ENCODE measurements around the gene STXBP6. TPM values are rescaled to one million over a fixed set of nuclear protein-coding genes. Genes with fewer than 3 reads are reported as not detected.

STXBP6 gene
- total and polyA plus RNA-seq, 2 donors (not counting 3 experiments of a cell fraction or from before 2014, with no cell fraction given), result 0.06 TPM; not detected in 1

DNA sequence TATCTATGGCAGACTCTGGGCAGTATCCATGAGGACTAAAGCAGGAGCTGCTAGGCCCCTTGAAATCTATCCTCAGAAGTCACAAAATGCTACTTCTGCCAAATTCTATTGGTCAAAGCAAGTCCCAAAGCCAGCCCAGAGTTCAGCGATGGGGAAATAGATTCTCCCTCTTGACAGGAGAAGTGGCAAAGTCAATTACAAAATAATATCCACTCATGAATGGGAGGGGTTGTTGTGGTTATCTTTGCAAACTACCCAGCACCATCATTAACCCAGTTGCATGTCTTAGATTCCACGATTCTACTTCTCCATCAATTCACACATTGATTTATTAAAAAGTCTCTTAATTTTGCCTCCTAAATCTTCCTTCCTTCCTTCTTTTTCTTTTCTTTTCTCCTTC is 30.7 kb upstream of the STXBP6 start:
- Histone ChIP-seq H3K9me3 (replicated peaks; ENCODE audit: control insufficient read depth, insufficient read depth, low read length) (no peaks in the 10 kb centered on the region), H4K20me1 (replicated peaks; ENCODE audit: control insufficient read depth, extremely low read depth, insufficient read depth, low read length) (no peaks in the 10 kb centered on the region), H3K4me2 (ENCODE audit: insufficient read depth, low read length) (no peak overlapping the region), H3K79me2 (ENCODE audit: control insufficient read depth, insufficient read depth, low read length) (no peaks in the 10 kb centered on the region), H3K4me3 (replicated peaks in 1 of 3; ENCODE audit: insufficient read depth in 1 of 3, low read depth in 1 of 3, low read length in 3 of 3) (no peak overlapping the region), H3K36me3 (ENCODE audit: control insufficient read depth in 2 of 2, extremely low read depth in 1 of 2, insufficient read depth in 2 of 2, low read length in 2 of 2) (no peaks in the 10 kb centered on the region), H2AFZ (ENCODE audit: low read depth, low read length) (no peak overlapping the region), H3K4me1 (ENCODE audit: control insufficient read depth, extremely low read depth, insufficient read depth, low read length) (no peaks in the 10 kb centered on the region), H3K27me3 (ENCODE audit: control insufficient read depth in 2 of 2, insufficient read depth in 2 of 2, low read length in 2 of 2) (no peaks in the 10 kb centered on the region), H3K27ac (ENCODE audit: insufficient read depth, low read depth, low read length) (no peak overlapping the region), H3K9ac (replicated peaks; ENCODE audit: extremely low read depth, insufficient read depth, low read length) (no peak overlapping the region), H3K9me1 (replicated peaks; ENCODE audit: control insufficient read depth, extremely low read depth, insufficient read depth, low read length) (no peaks in the 10 kb centered on the region)
- CTCF ChIA-PET, result no interaction called here
- BruUV-seq (replicated peaks), result no TSS peak
- FAIRE-seq (no peak), DNase-seq (ENCODE audit: low read depth, low spot score) (no peak)
- POLR2A ChIA-PET, result no interaction called here
- dilution Hi-C loops (cut with MboI; ENCODE audit: extremely low pct_ligation_motif_present, low sequenced_read_pairs), result no loop called here
- intact Hi-C loops (cut with micrococcal nuclease), result no loop called here
- TF ChIP-seq JUN (IDR thresholded peaks at IDR 0.05; ENCODE audit: borderline replicate concordance, insufficient read depth, insufficient read length, low read depth) (no peak), POLR2AphosphoS5 (IDR thresholded peaks at IDR 0.05; ENCODE audit: insufficient read depth, low read depth, low read length) (no peak), EZH2 (IDR thresholded peaks at IDR 0.05; ENCODE audit: borderline replicate concordance, low read depth, low read length, severe bottlenecking) (no peak)
- TF ChIP-seq, protein P1, sequence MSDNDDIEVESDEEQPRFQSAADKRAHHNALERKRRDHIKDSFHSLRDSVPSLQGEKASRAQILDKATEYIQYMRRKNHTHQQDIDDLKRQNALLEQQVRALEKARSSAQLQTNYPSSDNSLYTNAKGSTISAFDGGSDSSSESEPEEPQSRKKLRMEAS (IDR thresholded peaks at IDR 0.05; ENCODE audit: insufficient read depth, insufficient read length), result no peak

DNA sequence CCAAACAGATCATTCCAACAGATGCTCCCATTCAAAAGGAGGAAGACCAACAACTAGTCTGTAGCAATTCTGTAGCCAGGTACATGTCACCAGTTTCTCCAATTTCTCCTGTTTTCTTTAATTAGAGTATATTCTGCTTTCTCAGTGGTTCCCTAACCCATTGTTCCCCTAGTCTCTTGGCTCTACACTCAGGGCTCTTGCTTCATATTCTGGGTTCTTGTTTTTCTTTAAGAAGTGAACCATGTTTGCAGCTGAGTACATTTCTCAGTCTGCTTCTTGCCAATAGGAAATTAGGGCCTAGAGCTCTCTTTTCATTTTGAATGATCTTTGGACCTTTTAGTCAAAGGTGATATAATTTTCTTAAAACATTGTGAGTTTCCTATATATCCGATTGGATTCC is 29.4 kb upstream of the STXBP6 start:
- H3K9ac ChIP-seq (replicated peaks; ENCODE audit: extremely low read depth, insufficient read depth, low read length), result no peak overlapping the region
- H3K27ac ChIP-seq (ENCODE audit: insufficient read depth, low read depth, low read length), result no peak overlapping the region
- dilution Hi-C loops (cut with MboI; ENCODE audit: extremely low pct_ligation_motif_present, low sequenced_read_pairs), result no loop called here
- no peaks in the 10 kb centered on the region for H3K79me2 ChIP-seq (ENCODE audit: control insufficient read depth, insufficient read depth, low read length)
- ChIA-PET CTCF (no interaction called here), POLR2A (no interaction called here)
- intact Hi-C loops (cut with micrococcal nuclease), result no loop called here
- no peaks in the 10 kb centered on the region for H3K36me3 ChIP-seq (ENCODE audit: control insufficient read depth in 2 of 2, extremely low read depth in 1 of 2, insufficient read depth in 2 of 2, low read length in 2 of 2)
- BruUV-seq (replicated peaks), result no TSS peak
- H3K4me3 ChIP-seq (replicated peaks in 1 of 3; ENCODE audit: insufficient read depth in 1 of 3, low read depth in 1 of 3, low read length in 3 of 3), result no peak overlapping the region
- FAIRE-seq (no peak), DNase-seq (ENCODE audit: low read depth, low spot score) (no peak)
- H4K20me1 ChIP-seq (replicated peaks; ENCODE audit: control insufficient read depth, extremely low read depth, insufficient read depth, low read length), result no peaks in the 10 kb centered on the region
- H3K9me1 ChIP-seq (replicated peaks; ENCODE audit: control insufficient read depth, extremely low read depth, insufficient read depth, low read length), result no peaks in the 10 kb centered on the region
- no peak overlapping the region for H3K4me2 ChIP-seq (ENCODE audit: insufficient read depth, low read length)
- no peaks in the 10 kb centered on the region for H3K4me1 ChIP-seq (ENCODE audit: control insufficient read depth, extremely low read depth, insufficient read depth, low read length)
- H3K9me3 ChIP-seq (replicated peaks; ENCODE audit: control insufficient read depth, insufficient read depth, low read length), result no peaks in the 10 kb centered on the region
- no peak overlapping the region for H2AFZ ChIP-seq (ENCODE audit: low read depth, low read length)
- no peak for TF ChIP-seq POLR2AphosphoS5 (IDR thresholded peaks at IDR 0.05; ENCODE audit: insufficient read depth, low read depth, low read length)
- no peak for TF ChIP-seq EZH2 (IDR thresholded peaks at IDR 0.05; ENCODE audit: borderline replicate concordance, low read depth, low read length, severe bottlenecking)
- TF ChIP-seq MYC (IDR thresholded peaks at IDR 0.05; ENCODE audit: low read depth, low read length), result no peak
- no peak for TF ChIP-seq GATA2 (IDR thresholded peaks at IDR 0.05; ENCODE audit: insufficient read depth, insufficient read length, low read depth, low read length)
- no peak for TF ChIP-seq JUN (IDR thresholded peaks at IDR 0.05; ENCODE audit: borderline replicate concordance, insufficient read depth, insufficient read length, low read depth)
- no peaks in the 10 kb centered on the region for H3K27me3 ChIP-seq (ENCODE audit: control insufficient read depth in 2 of 2, insufficient read depth in 2 of 2, low read length in 2 of 2)

All from endothelial cell of umbilical vein (primary cell).